HepG2 (cell line): ENCODE results near the gene MYO3A. TPM values are rescaled to one million over a fixed set of nuclear protein-coding genes. Genes with fewer than 3 reads are reported as not detected.

Experiments
- ATAC-seq: fragments of 200-7000 bp; cut with Tn5 transposase; 3 replicates; pipeline ENCODE4 v1.9.1; 2020; ENCODE audit warnings: mild to moderate bottlenecking, moderate library complexity
- BruUV-seq: library from RNA; stranded (reverse); fragments of 400-500 nt; replicated peaks from 2 replicates; lab custom pipeline; 2021; lab: Mats Ljungman, UMichigan
- CTCF ChIA-PET: fragments of 300-600 bp; formaldehyde crosslinking; extraction: SDS; loops from one replicate; lab custom pipeline; 2021; ENCODE audit warnings: low total read pairs, inconsistent platforms, low intra/inter-chr PET ratio; lab: Yijun Ruan, JAX
- POLR2A ChIA-PET: fragments of 350-600 bp; sonication (Branson Sonifier 250); formaldehyde crosslinking; loops from one replicate; lab custom pipeline; 2020; ENCODE audit warnings: antibody characterized with exemption, inconsistent platforms; lab: Yijun Ruan, JAX
- DNase-seq: peaks from one replicate; pipeline ENCODE4 v3.0.0-alpha.2; 2015; ENCODE audit warnings: low spot score
- FAIRE-seq: peaks from 3 replicates; lab custom pipeline; 2011; peaks lifted over from hg19 to GRCh38; lab: Jason Lieb, UNC
- H2AFZ ChIP-seq: one replicate; pipeline ENCODE4 v1.6.1; 2011; ENCODE audit warnings: low read length, inconsistent platforms
- H3K27ac ChIP-seq: fragments of 300-600 bp; 3 replicates; pipeline ENCODE4 v1.8.0; 2011; ENCODE audit warnings: mixed run types, mild to moderate bottlenecking, mixed read lengths, low read length, inconsistent platforms; ENCODE audit not compliant: insufficient read depth; ENCODE audit errors: extremely low read length
- H3K27me3 ChIP-seq, 2 experiments: fragments of 200-600 bp in 1 of 2; 2 replicates in 1 of 2; 3 replicates in 1 of 2; pipeline versions ENCODE4 v1.6.0 to v1.8.0; 2011; ENCODE audit warnings: low read length in 2 of 2, mild to moderate bottlenecking in 2 of 2, moderate library complexity in 2 of 2, inconsistent platforms in 1 of 2; ENCODE audit not compliant: insufficient read depth in 2 of 2, control insufficient read depth in 1 of 2
- H3K36me3 ChIP-seq, 2 experiments: fragments of 200-600 bp in 1 of 2; replicated peaks in 1 of 2; 2 replicates in 1 of 2; 3 replicates in 1 of 2; pipeline versions ENCODE4 v1.5.1 to v1.8.0; 2011; ENCODE audit warnings: low read length in 2 of 2, inconsistent platforms in 1 of 2; ENCODE audit not compliant: insufficient read depth in 2 of 2, control insufficient read depth in 1 of 2
- H3K4me1 ChIP-seq: 2 replicates; pipeline ENCODE4 v1.5.1; 2012; ENCODE audit warnings: low read length, inconsistent platforms; ENCODE audit not compliant: insufficient read depth
- H3K4me2 ChIP-seq: 2 replicates; pipeline ENCODE4 v1.6.0; 2011; ENCODE audit warnings: low read depth, low read length, inconsistent platforms
- H3K4me3 ChIP-seq, 3 experiments: fragments of 200-600 bp in 1 of 3; sonication (generic), shearing (Covaris generic) in 1 of 3; replicated peaks in 1 of 3; 2 replicates each; pipeline ENCODE4 v1.5.1; 2011 to 2016; ENCODE audit warnings: low read length in 3 of 3, inconsistent platforms in 2 of 3, low read depth in 2 of 3, mild to moderate bottlenecking in 2 of 3, control low read depth in 1 of 3, mixed read lengths in 1 of 3; ENCODE audit not compliant: insufficient read depth in 1 of 3
- H3K79me2 ChIP-seq: one replicate; pipeline ENCODE4 v1.6.1; 2011; ENCODE audit warnings: low read length, inconsistent platforms; ENCODE audit not compliant: insufficient read depth
- H3K9ac ChIP-seq: 2 replicates; pipeline ENCODE4 v1.6.0; 2011; ENCODE audit warnings: mild to moderate bottlenecking, low read depth, low read length, inconsistent platforms; ENCODE audit not compliant: insufficient read depth
- H3K9me3 ChIP-seq: 2 replicates; pipeline ENCODE4 v1.5.1; 2012; ENCODE audit warnings: mild to moderate bottlenecking, low read length
- H4K20me1 ChIP-seq: 2 replicates; pipeline ENCODE4 v1.6.0; 2011; ENCODE audit warnings: inconsistent platforms, mild to moderate bottlenecking, low read length, moderate library complexity; ENCODE audit not compliant: insufficient read depth
- AGO2 ChIP-seq: fragments of 200-400 bp; formaldehyde crosslinking; optimal IDR thresholded peaks from 2 replicates; pipeline ENCODE3; 2017; ENCODE audit warnings: mild to moderate bottlenecking, low read depth, low read length, moderate library complexity
- DNMT1 ChIP-seq: sonication (generic); formaldehyde crosslinking; IDR thresholded peaks from 2 replicates; pipeline ENCODE4 v1.5.1; 2020; ENCODE audit warnings: mild to moderate bottlenecking, missing genetic modification reagents
- ETS1 ChIP-seq: sonication (generic); formaldehyde crosslinking; IDR thresholded peaks from 2 replicates; pipeline ENCODE4 v1.4.0; 2020; ENCODE audit warnings: missing genetic modification reagents
- HMG20B ChIP-seq: conservative IDR thresholded peaks from 2 replicates; pipeline ENCODE4 v1.6.1; 2016; ENCODE audit warnings: missing genetic modification reagents, missing compliant biosample characterization
- KDM5A ChIP-seq: fragments of 200-600 bp; sonication (generic); IDR thresholded peaks from 2 replicates; pipeline ENCODE4 v1.7.0; 2018; ENCODE audit warnings: antibody characterized with exemption, mild to moderate bottlenecking, low read length, borderline replicate concordance
- MBNL3 ChIP-seq: fragments of 250-450 bp; sonication (Bioruptor Pico); conservative IDR thresholded peaks from 2 replicates; pipeline ENCODE4 v1.8.0; 2022; ENCODE audit warnings: mild to moderate bottlenecking, inconsistent platforms
- NR2F1 ChIP-seq, 2 experiments: fragments of 450-650 bp in 1 of 2; formaldehyde crosslinking in 1 of 2; IDR thresholded peaks; 2 replicates each; pipeline versions ENCODE4 v1.5.0 to v1.6.1; 2016 to 2020; ENCODE audit warnings: mild to moderate bottlenecking in 1 of 2, missing compliant biosample characterization in 1 of 2, missing genetic modification reagents in 1 of 2, moderate library complexity in 1 of 2
- PHF20 ChIP-seq: sonication (generic); formaldehyde crosslinking; IDR thresholded peaks from 2 replicates; pipeline ENCODE4 v1.5.0; 2020; ENCODE audit warnings: mild to moderate bottlenecking, missing genetic modification reagents
- ZNF207 ChIP-seq: fragments of 450-650 bp; IDR thresholded peaks from 2 replicates; pipeline ENCODE4 v1.6.1; 2016; ENCODE audit warnings: antibody characterized with exemption, borderline replicate concordance
- ZNF354B ChIP-seq: sonication (generic); formaldehyde crosslinking; IDR thresholded peaks from 2 replicates; pipeline ENCODE4 v1.8.0; 2022; ENCODE audit warnings: mild to moderate bottlenecking, missing genetic modification reagents
- ZNF670 ChIP-seq: sonication (generic); formaldehyde crosslinking; IDR thresholded peaks from 2 replicates; pipeline ENCODE4 v1.8.0; 2022; ENCODE audit warnings: mild to moderate bottlenecking, missing genetic modification reagents, borderline replicate concordance
- ZNF737 ChIP-seq: sonication (generic); formaldehyde crosslinking; IDR thresholded peaks from 2 replicates; pipeline ENCODE4 v1.5.0; 2020; ENCODE audit warnings: missing genetic modification reagents, mild to moderate bottlenecking, borderline replicate concordance
- WGBS: methylation state at CpG from one replicate; pipeline ENCODE4 v1.1.6; 2017; ENCODE audit warnings: low lambda C conversion rate; 5-methylcytosine and 5-hydroxymethylcytosine counted together
- in situ Hi-C: cut with HindIII; loops from 2 replicates; pipeline ENCODE4 v1.10.0; 2017; ENCODE audit warnings: low pct_unique_long_range_greater_than_20kb; ENCODE audit not compliant: extremely low pct_ligation_motif_present
- intact Hi-C: fragments of 100-400 bp; cut with micrococcal nuclease; formaldehyde crosslinking; loops from one replicate; pipeline ENCODE4 v1.10.0; 2022; ENCODE audit not compliant: unreplicated experiment
- polyA plus RNA-seq, 8 experiments: library from polyadenylated mRNA; depleted of rRNA in 3 of 8; stranded (reverse) in 7 of 8; unstranded in 1 of 8; fragments of >200 nt; fragmentation: Illumina TruSeq in 4 of 8; extraction: Trizol in 4 of 8; gene quantifications; 2 replicates each; pipeline versions ENCODE4 v1.2.1 to v1.2.3, GENCODE V29; 2011 to 2016; ENCODE audit warnings: low read depth in 4 of 8, missing spikeins in 1 of 8, mixed read lengths in 1 of 8; ENCODE audit not compliant: insufficient read depth in 1 of 8
- total RNA-seq, 5 experiments: library from RNA; depleted of rRNA; stranded (reverse); fragments of >200 nt; fragmentation: Illumina TruSeq; extraction: Trizol; gene quantifications; 2 replicates each; pipeline ENCODE4 v1.2.3, GENCODE V29; 2016; ENCODE audit warnings: low read depth in 1 of 5
- TF ChIP-seq, protein P1 (sequence below): sonication (generic); formaldehyde crosslinking; IDR thresholded peaks from 2 replicates; pipeline ENCODE4 v1.4.0; 2020; ENCODE audit warnings: missing genetic modification reagents
- TF ChIP-seq, protein P2 (sequence below): IDR thresholded peaks from 2 replicates; pipeline ENCODE4 v1.6.1; 2016; ENCODE audit warnings: low read depth, control low read depth

MYO3A gene
- total and polyA plus RNA-seq, 2 of the 13 experiments (the other 11 are each of a cell fraction or from before 2014, with no cell fraction given): not detected

DNA sequence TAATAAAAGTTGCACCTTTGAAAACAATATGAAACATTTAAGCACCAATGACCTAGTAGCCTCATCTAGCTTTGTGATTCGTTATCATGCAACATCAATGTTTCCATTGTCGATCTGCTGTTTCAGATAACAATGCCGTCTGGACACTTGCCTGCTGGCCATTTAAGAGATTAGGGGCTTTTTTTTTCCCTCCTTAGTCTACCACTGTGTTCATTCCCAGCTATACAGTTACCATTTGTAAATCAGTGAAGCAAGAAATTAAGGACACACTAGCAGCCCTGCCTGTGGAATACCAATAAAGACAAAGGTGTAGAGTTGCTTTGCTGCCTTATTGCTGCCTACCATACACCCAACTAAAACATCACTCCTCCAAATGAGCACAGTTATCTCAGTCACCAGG, 37.6 kb upstream of the MYO3A start:
- ChIA-PET POLR2A (no interaction called here), CTCF (no interaction called here)
- no peak for FAIRE-seq
- Histone ChIP-seq H3K9ac (no peak overlapping the region), H3K4me1 (no peaks in the 10 kb centered on the region), H3K9me3 (no peaks in the 10 kb centered on the region), H3K4me3 (no peak overlapping the region), H4K20me1 (no peaks in the 10 kb centered on the region), H2AFZ (no peak overlapping the region), H3K79me2 (no peaks in the 10 kb centered on the region), H3K36me3 (no peaks in the 10 kb centered on the region), H3K27ac (no peak overlapping the region), H3K4me2 (no peak overlapping the region), H3K27me3 (no peaks in the 10 kb centered on the region)
- TF ChIP-seq MBNL3 (no peak), ETS1 (CRISPR knock-in tag) (no peak), NR2F1 (CRISPR knock-in tag; IDR thresholded peaks at IDR 0.05) (no peak), ZNF354B (CRISPR knock-in tag) (no peak), PHF20 (CRISPR knock-in tag) (no peak), HMG20B (CRISPR knock-in tag) (no peak), KDM5A (no peak), AGO2 (no peak), ZNF737 (CRISPR knock-in tag) (no peak), ZNF670 (CRISPR knock-in tag) (no peak), ZNF207 (no peak), DNMT1 (CRISPR knock-in tag) (no peak)
- TF ChIP-seq, protein P1, sequence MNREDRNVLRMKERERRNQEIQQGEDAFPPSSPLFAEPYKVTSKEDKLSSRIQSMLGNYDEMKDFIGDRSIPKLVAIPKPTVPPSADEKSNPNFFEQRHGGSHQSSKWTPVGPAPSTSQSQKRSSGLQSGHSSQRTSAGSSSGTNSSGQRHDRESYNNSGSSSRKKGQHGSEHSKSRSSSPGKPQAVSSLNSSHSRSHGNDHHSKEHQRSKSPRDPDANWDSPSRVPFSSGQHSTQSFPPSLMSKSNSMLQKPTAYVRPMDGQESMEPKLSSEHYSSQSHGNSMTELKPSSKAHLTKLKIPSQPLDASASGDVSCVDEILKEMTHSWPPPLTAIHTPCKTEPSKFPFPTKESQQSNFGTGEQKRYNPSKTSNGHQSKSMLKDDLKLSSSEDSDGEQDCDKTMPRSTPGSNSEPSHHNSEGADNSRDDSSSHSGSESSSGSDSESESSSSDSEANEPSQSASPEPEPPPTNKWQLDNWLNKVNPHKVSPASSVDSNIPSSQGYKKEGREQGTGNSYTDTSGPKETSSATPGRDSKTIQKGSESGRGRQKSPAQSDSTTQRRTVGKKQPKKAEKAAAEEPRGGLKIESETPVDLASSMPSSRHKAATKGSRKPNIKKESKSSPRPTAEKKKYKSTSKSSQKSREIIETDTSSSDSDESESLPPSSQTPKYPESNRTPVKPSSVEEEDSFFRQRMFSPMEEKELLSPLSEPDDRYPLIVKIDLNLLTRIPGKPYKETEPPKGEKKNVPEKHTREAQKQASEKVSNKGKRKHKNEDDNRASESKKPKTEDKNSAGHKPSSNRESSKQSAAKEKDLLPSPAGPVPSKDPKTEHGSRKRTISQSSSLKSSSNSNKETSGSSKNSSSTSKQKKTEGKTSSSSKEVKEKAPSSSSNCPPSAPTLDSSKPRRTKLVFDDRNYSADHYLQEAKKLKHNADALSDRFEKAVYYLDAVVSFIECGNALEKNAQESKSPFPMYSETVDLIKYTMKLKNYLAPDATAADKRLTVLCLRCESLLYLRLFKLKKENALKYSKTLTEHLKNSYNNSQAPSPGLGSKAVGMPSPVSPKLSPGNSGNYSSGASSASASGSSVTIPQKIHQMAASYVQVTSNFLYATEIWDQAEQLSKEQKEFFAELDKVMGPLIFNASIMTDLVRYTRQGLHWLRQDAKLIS: no peak
- TF ChIP-seq, protein P2, sequence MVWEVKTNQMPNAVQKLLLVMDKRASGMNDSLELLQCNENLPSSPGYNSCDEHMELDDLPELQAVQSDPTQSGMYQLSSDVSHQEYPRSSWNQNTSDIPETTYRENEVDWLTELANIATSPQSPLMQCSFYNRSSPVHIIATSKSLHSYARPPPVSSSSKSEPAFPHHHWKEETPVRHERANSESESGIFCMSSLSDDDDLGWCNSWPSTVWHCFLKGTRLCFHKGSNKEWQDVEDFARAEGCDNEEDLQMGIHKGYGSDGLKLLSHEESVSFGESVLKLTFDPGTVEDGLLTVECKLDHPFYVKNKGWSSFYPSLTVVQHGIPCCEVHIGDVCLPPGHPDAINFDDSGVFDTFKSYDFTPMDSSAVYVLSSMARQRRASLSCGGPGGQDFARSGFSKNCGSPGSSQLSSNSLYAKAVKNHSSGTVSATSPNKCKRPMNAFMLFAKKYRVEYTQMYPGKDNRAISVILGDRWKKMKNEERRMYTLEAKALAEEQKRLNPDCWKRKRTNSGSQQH: no peak
- no peak for DNase-seq
- intact Hi-C loops: no loop called here
- no TSS peak for BruUV-seq
- no peak for ATAC-seq
- in situ Hi-C loops: no loop called here
- WGBS: 1% methylated on average over 3 of the region's 3 CpGs
